ENCODE measurements around the gene MDFI.

- no peak for TF ChIP-seq CTCF (IDR thresholded peaks at IDR 0.05)
- no peak for TF ChIP-seq MYBL2 (CRISPR knock-in tag; IDR thresholded peaks at IDR 0.05)
- no peak for TF ChIP-seq MXD4 (CRISPR knock-in tag; IDR thresholded peaks at IDR 0.05; ENCODE audit: borderline replicate concordance)
- no peak for TF ChIP-seq RELA (CRISPR knock-in tag; IDR thresholded peaks at IDR 0.05; ENCODE audit: borderline replicate concordance)
- no peak for TF ChIP-seq ELF4 (CRISPR knock-in tag; IDR thresholded peaks at IDR 0.05; ENCODE audit: low read depth)
- TF ChIP-seq USF2 (CRISPR knock-in tag; IDR thresholded peaks at IDR 0.05): no peak
- TF ChIP-seq ATF3 (CRISPR knock-in tag; conservative IDR thresholded peaks at IDR 0.05): no peak
These were observed 60.8 kb downstream of the MDFI start for GRCh38 chr6:41699063-41699462.
